IMR-90 (cell line): ENCODE data around the gene RGS16. TPM values are rescaled to one million over a fixed set of nuclear protein-coding genes. Genes with fewer than 3 reads are reported as not detected.

Experiments used
- ATAC-seq: fragments of 200-7000 bp; cut with Tn5 transposase; 2 replicates; pipeline ENCODE4 v1.9.1; 2020; ENCODE audit warnings: low read depth, mild to moderate bottlenecking, moderate library complexity
- BruUV-seq: library from RNA; stranded (reverse); fragments of 400-500 nt; replicated peaks from 2 replicates; lab custom pipeline; 2021; lab: Mats Ljungman, UMichigan
- CTCF ChIA-PET: fragments of 300-600 bp; formaldehyde crosslinking; extraction: SDS; loops from one replicate; lab custom pipeline; 2021; ENCODE audit warnings: antibody characterized with exemption; lab: Yijun Ruan, JAX
- POLR2A ChIA-PET: fragments of 300-600 bp; sonication (Branson Sonifier 250); formaldehyde crosslinking; loops from one replicate; lab custom pipeline; 2022; ENCODE audit warnings: antibody characterized with exemption; ENCODE audit not compliant: unreplicated experiment; lab: Charles Lee
- DNase-seq: peaks from one replicate; pipeline ENCODE4 v3.0.0; 2013
- H2AFZ ChIP-seq: replicated peaks from 2 replicates; pipeline ENCODE3; 2013; ENCODE audit warnings: low read length, mild to moderate bottlenecking; ENCODE audit not compliant: poor library complexity
- H2AK5ac ChIP-seq: 2 replicates; pipeline ENCODE4 v1.6.1; 2013; ENCODE audit warnings: low read depth, low read length, inconsistent platforms
- H2AK9ac ChIP-seq: replicated peaks from 2 replicates; pipeline ENCODE3; 2013; ENCODE audit warnings: mild to moderate bottlenecking, low read depth, low read length, moderate library complexity; ENCODE audit not compliant: poor library complexity
- H2BK120ac ChIP-seq: 2 replicates; pipeline ENCODE4 v1.6.1; 2013; ENCODE audit warnings: low read depth, low read length, inconsistent platforms
- H2BK15ac ChIP-seq: 3 replicates; pipeline ENCODE4 v1.6.1; 2013; ENCODE audit warnings: low read depth, low read length, inconsistent platforms
- H2BK20ac ChIP-seq: 2 replicates; pipeline ENCODE4 v1.6.1; 2013; ENCODE audit warnings: low read depth, mild to moderate bottlenecking, inconsistent platforms, low read length, moderate library complexity
- H2BK5ac ChIP-seq: 2 replicates; pipeline ENCODE4 v1.6.1; 2013; ENCODE audit warnings: mild to moderate bottlenecking, low read depth, low read length, inconsistent platforms; ENCODE audit not compliant: poor library complexity, severe bottlenecking
- H3K14ac ChIP-seq: replicated peaks from 2 replicates; pipeline ENCODE4 v1.6.1; 2013; ENCODE audit warnings: low read depth, low read length, inconsistent platforms
- H3K18ac ChIP-seq: 2 replicates; pipeline ENCODE4 v1.6.1; 2013; ENCODE audit warnings: low read depth, low read length, control low read depth
- H3K23ac ChIP-seq: 2 replicates; pipeline ENCODE4 v1.6.1; 2013; ENCODE audit warnings: low read depth, low read length, inconsistent platforms
- H3K27ac ChIP-seq: 2 replicates; pipeline ENCODE4 v1.5.1; 2013; ENCODE audit warnings: mild to moderate bottlenecking, control low read depth, low read length; ENCODE audit not compliant: insufficient read depth
- H3K27me3 ChIP-seq: 2 replicates; pipeline ENCODE4 v1.6.1; 2013; ENCODE audit warnings: low read length; ENCODE audit not compliant: control insufficient read depth, insufficient read depth
- H3K36me3 ChIP-seq: 2 replicates; pipeline ENCODE4 v1.6.1; 2013; ENCODE audit warnings: low read length, mixed read lengths; ENCODE audit not compliant: control insufficient read depth, insufficient read depth
- H3K4ac ChIP-seq: 2 replicates; pipeline ENCODE4 v1.6.1; 2013; ENCODE audit warnings: low read depth, low read length, inconsistent platforms
- H3K4me1 ChIP-seq: 2 replicates; pipeline ENCODE4 v1.6.1; 2013; ENCODE audit warnings: low read length, mixed read lengths; ENCODE audit not compliant: control insufficient read depth, insufficient read depth
- H3K4me2 ChIP-seq: 2 replicates; pipeline ENCODE4 v1.6.1; 2013; ENCODE audit warnings: low read depth, mild to moderate bottlenecking, control low read depth, low read length, moderate library complexity
- H3K4me3 ChIP-seq: 2 replicates; pipeline ENCODE4 v1.5.1; 2013; ENCODE audit warnings: low read depth, mild to moderate bottlenecking, control low read depth, low read length, moderate library complexity; ENCODE audit not compliant: insufficient read depth
- H3K56ac ChIP-seq: 2 replicates; pipeline ENCODE4 v1.6.1; 2013; ENCODE audit warnings: low read length, inconsistent platforms; ENCODE audit not compliant: insufficient read depth; ENCODE audit errors: extremely low read depth
- H3K79me1 ChIP-seq, 2 experiments: 2 replicates each; pipeline ENCODE4 v1.6.1; 2013; ENCODE audit warnings: low read length in 2 of 2, inconsistent platforms in 1 of 2, low read depth in 1 of 2
- H3K9ac ChIP-seq: 2 replicates; pipeline ENCODE4 v1.6.1; 2013; ENCODE audit warnings: low read depth, low read length, control low read depth
- H3K9me1 ChIP-seq: 2 replicates; pipeline ENCODE4 v1.6.1; 2013; ENCODE audit warnings: low read length, inconsistent platforms; ENCODE audit not compliant: insufficient read depth
- H3K9me3 ChIP-seq: 2 replicates; pipeline ENCODE4 v1.6.1; 2013; ENCODE audit warnings: low read length; ENCODE audit not compliant: control insufficient read depth, insufficient read depth
- H4K20me1 ChIP-seq: 2 replicates; pipeline ENCODE4 v1.6.1; 2013; ENCODE audit warnings: low read length, inconsistent platforms; ENCODE audit not compliant: insufficient read depth
- H4K5ac ChIP-seq: 2 replicates; pipeline ENCODE4 v1.6.1; 2013; ENCODE audit warnings: mild to moderate bottlenecking, low read depth, low read length, control low read depth
- H4K8ac ChIP-seq, 2 experiments: 2 replicates each; pipeline ENCODE4 v1.6.1; 2013; ENCODE audit warnings: low read depth in 2 of 2, low read length in 2 of 2, control low read depth in 1 of 2, inconsistent platforms in 1 of 2
- H4K91ac ChIP-seq: 2 replicates; pipeline ENCODE4 v1.6.1; 2013; ENCODE audit warnings: low read depth, low read length, inconsistent platforms; ENCODE audit not compliant: insufficient read depth
- CEBPB ChIP-seq: IDR thresholded peaks from 2 replicates; pipeline ENCODE4 v1.6.1; 2012; ENCODE audit warnings: low read depth, low read length, improper control_type of control experiment
- CTCF ChIP-seq: conservative IDR thresholded peaks from 2 replicates; pipeline ENCODE4 v1.5.1; 2012; ENCODE audit warnings: mild to moderate bottlenecking, low read depth, low read length, improper control_type of control experiment
- ELK1 ChIP-seq: fragments of 150-350 bp; IDR thresholded peaks from 2 replicates; pipeline ENCODE4 v1.6.1; 2016; ENCODE audit warnings: low read depth, mild to moderate bottlenecking, low read length, moderate library complexity, borderline replicate concordance
- RAD21 ChIP-seq: IDR thresholded peaks from 2 replicates; pipeline ENCODE4 v1.6.1; 2012; ENCODE audit warnings: low read length, improper control_type of control experiment
- SMC3 ChIP-seq: fragments of 150-350 bp; IDR thresholded peaks from 2 replicates; pipeline ENCODE4 v1.6.1; 2016; ENCODE audit warnings: low read depth, mild to moderate bottlenecking, antibody characterized with exemption, low read length, moderate library complexity
- WGBS, 2 experiments: methylation state at CpG; one replicate each; pipeline versions ENCODE4 v1.1.5 to v1.1.7; 2013; ENCODE audit warnings: missing lambda C conversion rate in 2 of 2; ENCODE audit not compliant: insufficient read length in 1 of 2; ENCODE audit errors: extremely low coverage in 2 of 2; 5-methylcytosine and 5-hydroxymethylcytosine counted together
- dilution Hi-C: fragments of 300-500 bp; cut with HindIII; formaldehyde crosslinking; loops from one replicate; pipeline ENCODE4 v1.14.3; 2018; ENCODE audit warnings: low sequenced_read_pairs; ENCODE audit not compliant: unreplicated experiment
- in situ Hi-C: fragments of 300-500 bp; cut with MboI; formaldehyde crosslinking; loops from 3 replicates; pipeline ENCODE4 v1.14.3; 2019; ENCODE audit warnings: low sequenced_read_pairs, inconsistent platforms, mixed read lengths
- intact Hi-C: fragments of 100-400 bp; cut with micrococcal nuclease; formaldehyde crosslinking; loops from 2 replicates; pipeline ENCODE4 v1.10.0; 2022
- polyA plus RNA-seq, 3 experiments: library from polyadenylated mRNA; depleted of rRNA; stranded (reverse); fragments of >200 nt; gene quantifications; 2 replicates each; pipeline ENCODE4 v1.2.3, GENCODE V29; 2012; ENCODE audit warnings: low replicate concordance in 1 of 3
- total RNA-seq: library from RNA; depleted of rRNA; stranded (reverse); fragments of >200 nt; gene quantifications from 2 replicates; pipeline ENCODE4 v1.2.3, GENCODE V29; 2012

Gene RGS16
- total and polyA plus RNA-seq, 2 of the 4 experiments (the other 2 are of a cell fraction): 0.15 to 0.18 TPM

- Histone ChIP-seq H2BK120ac (no peak overlapping the region), H3K36me3 (no peaks in the 10 kb centered on the region), H4K20me1 (no peaks in the 10 kb centered on the region), H2BK15ac (no peak overlapping the region), H3K79me1 (no peaks in the 10 kb centered on the region), H3K9me3 (no peaks in the 10 kb centered on the region), H3K4me1 (peaks cover 2% of the 10 kb centered on the region; the same call in 1 of the 2 replicates), H3K14ac (no peak overlapping the region), H3K27ac (no peak overlapping the region), H2AFZ (peak overlapping the region; percentile 17), H3K23ac (no peak overlapping the region), H3K4me3 (no peak overlapping the region), H3K18ac (no peak overlapping the region), H2BK5ac (no peak overlapping the region), H3K4me2 (no peak overlapping the region), H3K27me3 (peaks cover 20% of the 10 kb centered on the region), H3K9ac (no peak overlapping the region), H2BK20ac (no peak overlapping the region), H4K5ac (no peak overlapping the region), H3K9me1 (no peaks in the 10 kb centered on the region), H2AK5ac (no peak overlapping the region), H2AK9ac (no peak overlapping the region), H3K4ac (no peak overlapping the region), H4K8ac (no peak overlapping the region), H4K91ac (no peak overlapping the region), H3K56ac (no peak overlapping the region)
- POLR2A ChIA-PET: no interaction called here
- ATAC-seq: peak; percentile 36
- CTCF ChIA-PET: interaction anchor here (0.6 to 9.2 kb wide), 6 partner anchors 11 to 182 kb away, joined by 3 to 129 read pairs (median 4); no protein-coding TSS in a partner anchor
- no peak for TF ChIP-seq ELK1
- peak; percentile 93 for TF ChIP-seq SMC3
- peak; percentile 88 for TF ChIP-seq CTCF
- peak; percentile 90 for TF ChIP-seq RAD21
- TF ChIP-seq CEBPB: no peak
- intact Hi-C loops (loop anchor here (1.0 to 5.0 kb wide), 2 partner anchors 183 to 236 kb away; partner anchors contain the start of gene DHX9), dilution Hi-C loops (no loop called here), in situ Hi-C loops (no loop called here)
- DNase-seq: peak; percentile 76
- 5% methylated on average over 3 of the region's 6 CpGs; no CpG with 5 or more reads in 1 of the 2 experiments for WGBS, 2 experiments
- BruUV-seq: no TSS peak
These were observed 2.8 kb downstream of the RGS16 start for GRCh38 chr1:182601416-182601786.
